Frontal cortex (tissue), 4 donors: Measurements from ENCODE around the gene EPS8. TPM values are rescaled to one million over a fixed set of nuclear protein-coding genes. Genes with fewer than 3 reads are reported as not detected.

Experiments used
- DNase-seq, 2 donors: peaks; one replicate each; pipeline ENCODE4 v3.0.0; 2012; ENCODE audit warnings: low spot score in 2 of 2
- FAIRE-seq: peaks from 2 replicates; lab custom pipeline; 2012; peaks lifted over from hg19 to GRCh38; lab: Jason Lieb, UNC
- total RNA-seq: library from RNA; depleted of rRNA; stranded (reverse); fragments of >200 nt; gene quantifications from one replicate; pipeline ENCODE4 v1.2.3, GENCODE V29; 2014
- donor health status: control.
- donor health status: control.
- donor health status: control.

Gene EPS8
- total RNA-seq, 1 donor from 2014 or later: 82.3 TPM

GRCh38 chr12:15726027-15726877 lies 62.9 kb downstream of the EPS8 start:
- DNase-seq (no peak), FAIRE-seq (no peak)

- DNase-seq: no peak
- no peak for FAIRE-seq
Measured at GRCh38 chr12:15722951-15723350, 66.2 kb downstream of the EPS8 start.

- DNase-seq: no peak
- FAIRE-seq: no peak
Measured at GRCh38 chr12:15721316-15722115, 67.7 kb downstream of the EPS8 start.

- DNase-seq: no peak
- FAIRE-seq: no peak
Measured at GRCh38 chr12:15720295-15720694, 68.9 kb downstream of the EPS8 start.

GRCh38 chr12:15719230-15719629 lies 70.0 kb downstream of the EPS8 start:
- DNase-seq (no peak), FAIRE-seq (no peak)

- FAIRE-seq (peak; percentile 34), DNase-seq (no peak)
Measured at GRCh38 chr12:15717940-15718567, 71.1 kb downstream of the EPS8 start.

- DNase-seq: no peak
- no peak for FAIRE-seq
Measured at GRCh38 chr12:15716581-15716980, 72.6 kb downstream of the EPS8 start.

GRCh38 chr12:15714256-15714655 lies 74.9 kb downstream of the EPS8 start:
- DNase-seq (no peak), FAIRE-seq (peak; percentile 3)

- FAIRE-seq: no peak
- DNase-seq: no peak
Measured at GRCh38 chr12:15712823-15713660, 76.1 kb downstream of the EPS8 start.

GRCh38 chr12:15712160-15712559 lies 77.0 kb downstream of the EPS8 start:
- no peak for DNase-seq
- no peak for FAIRE-seq

- FAIRE-seq (no peak), DNase-seq (no peak)
Measured at GRCh38 chr12:15710860-15711510, 78.2 kb downstream of the EPS8 start.

GRCh38 chr12:15709551-15709950 lies 79.6 kb downstream of the EPS8 start:
- DNase-seq: no peak
- FAIRE-seq: no peak

- no peak for FAIRE-seq
- no peak for DNase-seq
Measured at GRCh38 chr12:15708396-15709076, 80.7 kb downstream of the EPS8 start.

- FAIRE-seq: no peak
- DNase-seq: no peak
Measured at GRCh38 chr12:15707516-15708199, 81.5 kb downstream of the EPS8 start.

- no peak for FAIRE-seq
- no peak for DNase-seq
Measured at GRCh38 chr12:15706010-15706676, 83.0 kb downstream of the EPS8 start.

GRCh38 chr12:15705606-15706005 lies 83.6 kb downstream of the EPS8 start:
- no peak for FAIRE-seq
- DNase-seq: no peak

- DNase-seq (no peak), FAIRE-seq (no peak)
Measured at GRCh38 chr12:15702276-15702675, 86.9 kb downstream of the EPS8 start.
